ENCODE results near the gene ART3. TPM values are rescaled to one million over a fixed set of nuclear protein-coding genes. Genes with fewer than 3 reads are reported as not detected.

Gene ART3
- 0.33 TPM in 1 of 2 replicates, not detected in the other for total RNA-seq

GRCh38 chr4:76074468-76074867 is at the start of gene ART3:
TSS of gene ART3 (plus strand) at chr4:76074709. CDS start at chr4:76075890, 1,181 bp downstream.

GRCh38 chr4:76035799-76036380 is 38.6 kb upstream of the ART3 start, which contains the start of gene CXCL11:
TSS of gene CXCL11 (minus strand) at chr4:76036070. CDS start at chr4:76035987, 83 bp downstream.

GRCh38 chr4:76148142-76148865 is 73.8 kb downstream of the ART3 start, which contains the start of gene NUP54:
TSS of gene NUP54 (minus strand) at chr4:76148397. CDS start at chr4:76148374, 23 bp downstream.

Other genes with a start within 250 kb of the ART3 start
- gene PPEF2, start 172.3 kb upstream of the ART3 start, total RNA-seq: not detected in 2 replicates
- 18.3 and 20.9 TPM in 2 replicates for gene NAAA, start 133.7 kb upstream of the ART3 start, total RNA-seq
- 37.6 and 43.0 TPM in 2 replicates for gene SDAD1, start 83.8 kb upstream of the ART3 start, total RNA-seq
- not detected in 2 replicates for gene CXCL9, start 67.2 kb upstream of the ART3 start, total RNA-seq
- gene CXCL10, start 51.2 kb upstream of the ART3 start, total RNA-seq: 0.10 and 0.33 TPM in 2 replicates
- gene CXCL11, start 38.6 kb upstream of the ART3 start, total RNA-seq: 3.9 and 5.2 TPM in 2 replicates
- gene NUP54, start 73.7 kb downstream of the ART3 start, total RNA-seq: 50.3 and 54.7 TPM in 2 replicates
- gene SCARB2, start 139.1 kb downstream of the ART3 start, total RNA-seq: 152 and 153 TPM in 2 replicates
- gene FAM47E, start 177.0 kb downstream of the ART3 start, total RNA-seq: not detected in 2 replicates
- 0.98 and 1.7 TPM in 2 replicates for gene STBD1, start 232.0 kb downstream of the ART3 start, total RNA-seq